Measurements from ENCODE around the gene NNAT.
A peak's percentile ranks its signal among the peaks of the same experiment; 100 is the strongest.
"Not testable (repeated sequence)": the region's sequence is repeated elsewhere in the genome, so short reads cannot be mapped to it uniquely, and the experiment has no call there.

The NNAT gene, protein sequence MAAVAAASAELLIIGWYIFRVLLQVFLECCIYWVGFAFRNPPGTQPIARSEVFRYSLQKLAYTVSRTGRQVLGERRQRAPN

DNA sequence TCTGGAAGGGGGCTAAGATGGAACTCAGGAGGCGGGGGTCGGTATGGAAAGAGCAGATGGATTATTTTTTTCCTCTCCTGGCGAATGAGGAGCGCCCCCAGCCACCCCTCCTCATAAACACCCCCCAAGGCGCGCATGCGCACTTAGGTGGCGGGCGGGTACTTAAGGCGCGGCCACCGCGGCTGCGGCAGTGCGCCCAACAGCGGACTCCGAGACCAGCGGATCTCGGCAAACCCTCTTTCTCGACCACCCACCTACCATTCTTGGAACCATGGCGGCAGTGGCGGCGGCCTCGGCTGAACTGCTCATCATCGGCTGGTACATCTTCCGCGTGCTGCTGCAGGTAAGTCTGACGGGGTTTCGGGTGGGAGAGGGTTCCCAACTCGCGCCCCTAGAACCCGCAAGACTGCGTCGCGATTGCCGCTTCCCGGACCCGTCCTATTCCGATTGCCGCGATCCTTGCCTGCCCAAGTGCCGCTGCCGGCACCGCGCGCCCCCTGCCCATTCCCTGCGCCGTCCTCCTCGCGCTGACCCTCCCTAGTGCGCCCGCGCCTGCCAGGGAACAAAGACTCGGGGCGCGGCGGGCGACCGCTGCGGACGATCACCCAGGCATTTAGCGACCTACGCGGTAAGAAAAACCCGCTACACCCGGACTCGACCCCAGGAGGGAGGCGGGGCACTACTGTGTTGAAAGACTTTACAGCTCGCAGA, at the start of gene NNAT:
TSS of gene NNAT (plus strand) at position 190 of the 711 bp plus-strand sequence. CDS start at position 272, 82 bp downstream.
- DNase-seq, result no peak

DNA sequence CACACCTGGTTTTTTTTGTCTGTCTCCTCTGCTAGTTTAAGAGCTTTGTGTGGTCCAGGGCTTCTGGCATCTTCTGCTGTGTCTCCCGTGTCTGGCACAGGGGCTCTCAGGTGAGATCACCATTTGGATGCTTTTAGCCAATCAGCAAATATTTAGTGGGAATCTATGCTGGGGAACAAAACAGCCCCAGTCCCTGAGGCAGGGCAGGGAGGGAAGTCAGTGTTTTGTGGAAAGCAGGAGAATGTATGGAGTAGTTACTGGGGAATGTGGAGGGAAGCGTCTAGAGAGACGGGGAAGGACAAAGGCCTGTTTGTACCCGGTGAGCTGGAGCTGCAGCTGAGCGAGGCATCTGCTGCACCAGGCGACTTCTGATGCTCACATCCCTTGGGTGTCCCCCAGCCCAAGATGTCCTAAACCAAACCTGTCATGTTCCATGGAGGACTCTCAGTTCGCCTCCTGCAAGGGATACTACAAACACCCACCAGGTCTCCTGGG, 49.3 kb upstream of the NNAT start:
- no peak for DNase-seq

DNA sequence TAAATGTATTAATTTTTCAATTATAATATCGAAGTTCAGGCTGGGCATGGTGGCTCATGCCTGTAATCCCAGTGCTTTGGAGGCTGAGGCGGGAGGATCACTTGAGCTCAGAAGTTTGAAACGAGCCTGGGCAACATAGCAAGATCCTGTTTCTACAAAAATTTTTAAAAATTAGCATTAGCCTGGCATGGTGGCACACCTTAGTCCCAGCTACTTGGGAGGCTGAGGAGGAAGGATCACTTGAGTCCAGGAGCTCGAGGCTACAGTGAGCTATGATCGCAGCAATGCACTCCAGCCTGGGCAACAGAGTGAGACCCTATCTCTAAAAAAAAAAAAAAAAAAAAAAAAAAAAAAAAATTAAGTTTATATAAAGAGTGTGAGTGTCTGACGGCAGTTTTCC, 48.6 kb upstream of the NNAT start:
- not testable (repeated sequence) for DNase-seq

DNA sequence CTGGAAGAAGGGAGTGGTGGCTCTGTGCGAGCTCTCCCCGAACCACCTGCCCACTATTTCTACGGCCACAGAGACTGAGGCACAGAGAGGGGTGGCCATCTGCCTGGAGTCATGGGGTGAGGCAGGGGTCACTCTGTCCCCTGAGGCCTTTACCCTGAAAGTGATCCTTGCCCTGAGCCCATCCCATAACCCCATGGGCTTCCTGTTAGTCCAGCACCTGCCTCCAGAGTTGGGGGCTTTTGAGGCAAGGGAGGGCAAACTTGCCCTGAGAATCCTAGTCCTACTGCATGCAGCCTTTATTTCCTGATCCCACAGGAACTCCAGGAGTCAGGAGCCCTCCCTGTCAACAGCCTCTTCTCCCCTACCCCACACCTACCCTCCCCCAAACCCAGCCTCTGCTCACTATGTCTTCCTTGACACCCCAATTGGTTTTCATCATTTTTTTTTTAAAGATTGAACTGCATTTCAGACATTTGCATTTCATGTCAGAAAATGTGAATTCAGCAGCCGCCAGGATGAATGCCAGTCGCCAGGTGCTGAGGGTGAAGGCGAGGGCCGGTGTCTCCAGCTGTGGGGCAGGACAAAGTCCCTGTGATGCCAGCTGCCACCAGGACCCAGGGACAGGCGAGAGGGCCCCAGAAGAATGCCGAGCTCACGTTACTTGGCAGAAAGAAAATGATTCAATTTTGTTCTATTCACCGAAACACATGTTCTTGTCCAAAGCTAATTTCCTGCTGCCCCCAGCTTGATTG, 47.6 kb upstream of the NNAT start:
- DNase-seq, result no peak

DNA sequence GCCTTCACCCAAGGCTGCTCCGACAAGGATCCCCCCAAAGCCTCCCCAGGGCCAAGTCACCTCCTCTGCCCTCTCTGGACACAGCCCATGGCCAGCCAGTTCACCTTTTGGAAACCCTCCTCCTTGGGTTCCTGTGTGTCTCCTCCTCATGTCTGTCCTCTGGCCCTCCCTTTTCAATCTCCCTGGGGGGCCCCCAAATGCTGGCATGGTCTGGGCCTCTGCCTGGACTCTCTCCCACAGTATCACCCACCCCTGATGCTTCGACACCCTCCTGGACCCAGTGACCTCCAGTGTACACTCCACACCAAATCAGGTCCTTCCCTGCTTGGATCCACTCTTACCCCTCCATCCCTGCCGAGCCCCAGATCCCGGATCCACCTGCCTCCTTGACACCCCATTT, 46.7 kb upstream of the NNAT start:
- DNase-seq, result no peak

DNA sequence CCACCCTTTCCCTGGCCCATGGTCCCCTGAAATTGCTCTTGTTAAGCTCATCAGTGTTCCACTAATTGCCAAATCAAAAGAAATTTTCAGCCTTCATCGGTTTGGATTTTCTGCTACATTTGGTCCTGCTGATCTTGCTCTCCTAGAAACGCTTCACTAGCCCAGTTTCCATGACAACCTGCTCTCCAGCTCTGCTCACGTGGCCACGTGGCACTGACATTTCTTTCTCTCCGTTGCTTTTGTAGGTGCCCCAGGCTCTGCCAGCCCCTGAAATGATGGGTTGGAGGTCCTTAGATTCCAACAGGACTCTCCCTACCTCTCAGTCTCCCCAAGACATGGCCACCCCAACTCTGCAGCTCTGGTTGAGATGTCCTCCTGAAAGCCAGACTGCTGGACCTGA, 45.8 kb upstream of the NNAT start:
- DNase-seq, result no peak

DNA sequence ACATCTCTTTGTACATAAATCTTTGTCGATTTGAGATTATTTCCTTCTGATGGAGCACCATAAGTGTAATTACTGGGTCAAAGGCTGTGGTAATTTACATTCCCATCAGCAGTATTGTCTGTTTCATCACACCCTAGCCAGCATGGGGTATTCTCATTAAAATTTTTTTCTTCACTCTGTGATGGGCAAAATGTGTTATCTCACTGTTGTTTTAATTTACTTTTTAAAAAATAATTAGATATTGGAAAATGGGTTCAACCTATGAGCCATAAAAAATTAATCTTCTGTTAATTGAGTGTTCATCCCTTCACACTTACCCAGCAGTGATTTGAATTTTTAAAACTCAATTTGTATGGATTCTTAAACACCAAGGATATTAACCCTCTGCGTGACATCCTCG, 44.0 kb upstream of the NNAT start:
- no peak for DNase-seq

DNA sequence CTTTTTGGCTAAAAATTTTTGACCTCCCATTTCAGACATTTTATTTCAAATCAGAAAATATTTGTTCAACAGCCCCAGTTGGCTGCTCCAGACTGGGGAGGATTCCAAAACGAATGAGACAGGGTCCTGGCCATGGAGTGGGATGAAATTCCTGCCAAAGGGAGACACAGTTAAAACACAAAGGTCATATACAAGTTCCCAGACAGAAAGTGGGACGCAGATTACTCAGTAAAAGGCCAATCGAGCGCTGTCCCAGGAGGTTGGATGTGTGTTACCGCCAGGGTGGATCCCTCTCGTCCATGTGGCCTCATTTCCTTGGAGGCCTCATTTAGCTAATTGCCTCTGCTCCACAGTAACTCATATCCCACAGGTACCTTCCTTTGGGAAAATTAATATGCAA, 41.8 kb upstream of the NNAT start:
- DNase-seq, result no peak

DNA sequence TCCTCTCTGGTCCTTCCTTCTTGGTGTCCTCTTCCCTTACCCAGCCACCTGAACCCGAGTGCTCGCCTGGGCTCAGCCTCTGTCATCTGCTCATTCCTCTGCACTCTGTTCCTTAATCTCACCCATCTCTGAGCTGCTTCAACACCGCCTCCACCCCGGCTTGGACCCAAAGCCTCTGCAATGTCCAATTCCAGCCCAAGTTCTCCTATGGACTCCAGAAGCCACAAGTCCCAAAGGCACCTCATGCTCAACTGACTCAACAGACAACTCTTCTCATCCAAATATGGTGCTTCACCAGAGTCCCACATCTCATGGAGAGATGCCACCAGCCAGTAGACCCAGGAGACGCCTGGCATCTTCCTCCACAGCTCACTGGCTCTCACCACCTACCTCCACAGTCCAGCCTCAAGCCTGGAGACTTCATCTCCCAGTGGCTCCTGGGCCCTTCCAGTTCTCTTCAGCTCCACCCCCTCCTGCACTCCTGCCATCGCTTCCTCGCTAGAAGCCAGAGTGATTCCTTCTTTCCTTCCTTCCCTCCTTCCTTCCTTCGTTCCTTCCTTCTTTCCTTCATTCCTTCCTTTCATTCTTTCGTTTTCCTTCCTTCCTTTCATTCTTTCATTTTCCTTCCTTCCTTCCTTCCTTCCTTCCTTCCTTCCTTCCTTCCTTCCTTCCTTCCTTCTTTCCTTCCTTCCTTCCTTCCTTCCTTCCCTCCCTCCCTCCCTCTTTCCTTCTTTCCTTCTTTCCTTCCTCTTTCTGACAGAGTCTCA, 40.9 kb upstream of the NNAT start:
- no peak for DNase-seq

DNA sequence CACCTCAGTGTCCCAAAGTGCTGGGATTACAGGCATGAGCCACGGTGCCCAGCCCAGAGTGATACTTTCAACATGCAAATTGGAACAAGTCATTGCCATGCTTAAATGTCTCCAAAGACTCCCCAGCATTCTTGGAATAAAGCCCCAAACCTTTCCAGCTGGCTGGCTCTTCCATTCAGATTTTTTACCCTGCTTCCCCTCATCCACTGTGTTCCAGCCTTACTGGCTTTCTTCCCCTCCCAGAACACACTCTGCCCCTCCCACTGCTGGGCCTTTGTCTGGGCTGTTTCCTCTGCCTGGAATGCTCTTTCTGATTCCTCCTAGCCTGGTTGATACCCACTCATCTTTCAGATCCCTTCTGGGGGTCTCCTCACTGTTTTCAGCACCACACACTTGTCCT, 40.1 kb upstream of the NNAT start:
- no peak for DNase-seq

DNA sequence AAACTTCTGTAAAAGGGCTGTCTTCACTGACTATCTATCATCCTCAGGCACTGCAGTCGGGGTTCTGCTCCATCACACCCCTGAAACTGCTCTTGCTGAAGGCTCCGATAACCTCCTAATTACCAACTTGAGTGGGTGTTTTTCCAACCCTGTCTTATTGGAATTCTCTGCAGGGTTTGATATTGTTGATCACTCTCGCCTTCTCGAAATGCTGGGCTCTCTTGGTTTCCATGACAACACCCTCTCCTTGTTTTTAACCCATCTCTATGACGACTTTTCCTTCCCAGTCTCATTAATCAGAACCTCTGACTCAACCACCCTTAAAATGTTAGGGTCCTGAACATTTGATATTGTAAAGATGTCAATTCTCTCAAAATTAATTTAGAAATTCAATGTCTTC, 39.4 kb upstream of the NNAT start:
- DNase-seq, result no peak

DNA sequence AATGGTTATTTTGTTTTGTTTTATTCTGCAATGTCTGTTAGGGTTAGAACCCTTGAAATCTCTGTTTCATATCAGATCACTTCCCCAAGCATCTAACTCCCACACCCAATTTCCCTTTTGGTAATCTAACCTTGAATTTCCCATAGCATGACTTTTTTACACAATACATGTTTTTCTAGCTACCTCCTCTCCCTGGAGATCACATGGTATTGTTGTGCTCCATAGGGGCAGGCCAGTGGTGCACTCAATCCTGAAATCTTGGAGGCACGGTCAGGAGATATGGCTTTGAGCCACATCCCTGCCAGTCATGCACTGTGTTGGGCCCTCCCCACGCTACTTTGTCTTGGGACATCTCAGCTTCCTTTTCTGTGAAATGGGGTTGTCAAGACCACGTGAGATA, 36.7 kb upstream of the NNAT start:
- no peak for DNase-seq

DNA sequence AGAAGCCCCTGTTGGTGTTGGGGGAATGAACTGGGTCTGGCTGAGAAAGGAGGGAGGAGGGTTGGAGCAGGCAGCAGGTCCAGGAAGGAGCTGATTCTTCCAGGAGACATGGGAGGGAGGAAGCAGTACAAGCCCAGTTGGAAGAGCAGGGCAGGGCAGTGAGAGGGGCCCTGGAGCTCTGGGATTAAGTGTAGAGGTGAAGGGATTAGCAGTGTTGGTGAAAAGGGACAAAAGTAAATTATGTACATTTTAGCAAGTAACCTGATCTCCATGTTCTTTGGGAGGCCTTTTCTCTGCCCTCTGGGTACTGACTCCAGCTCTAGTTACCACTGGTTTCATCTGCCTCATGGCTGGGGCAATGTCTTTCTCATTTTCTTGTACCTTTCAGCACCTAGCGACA, 34.8 kb upstream of the NNAT start:
- DNase-seq, result not testable (repeated sequence)

DNA sequence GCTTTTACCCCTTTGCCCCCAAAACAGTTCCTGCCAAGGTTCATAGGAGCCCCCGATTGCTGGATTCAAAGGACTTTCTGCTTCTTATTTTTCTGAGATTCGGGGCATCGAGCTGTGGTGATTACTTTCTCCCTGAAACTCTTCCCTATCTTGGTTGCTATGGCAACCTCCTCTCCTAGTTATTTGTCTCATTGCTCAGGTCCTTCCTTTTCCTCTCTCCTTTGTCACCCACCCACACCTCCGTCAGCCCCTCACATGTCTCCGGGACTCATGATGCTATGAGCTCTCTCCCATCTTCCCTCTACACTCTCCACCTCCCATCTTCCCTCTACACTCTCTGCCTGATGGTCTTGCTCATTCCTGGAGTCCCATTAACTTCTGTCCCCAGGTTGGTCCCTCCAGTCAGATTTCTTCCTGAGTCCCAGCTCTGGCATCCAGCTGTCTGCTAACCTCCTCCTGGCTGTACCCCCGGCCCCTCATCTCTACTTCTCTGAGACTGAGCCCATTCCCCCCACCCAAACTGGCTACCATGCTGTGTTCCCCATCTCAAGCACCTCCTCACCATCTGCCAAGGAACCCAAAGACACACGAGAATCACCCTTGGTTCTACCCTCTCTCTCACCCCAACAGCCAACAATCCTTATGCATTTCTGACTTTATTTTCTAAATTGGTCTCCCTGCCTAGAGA, 30.2 kb upstream of the NNAT start:
- no peak for DNase-seq

DNA sequence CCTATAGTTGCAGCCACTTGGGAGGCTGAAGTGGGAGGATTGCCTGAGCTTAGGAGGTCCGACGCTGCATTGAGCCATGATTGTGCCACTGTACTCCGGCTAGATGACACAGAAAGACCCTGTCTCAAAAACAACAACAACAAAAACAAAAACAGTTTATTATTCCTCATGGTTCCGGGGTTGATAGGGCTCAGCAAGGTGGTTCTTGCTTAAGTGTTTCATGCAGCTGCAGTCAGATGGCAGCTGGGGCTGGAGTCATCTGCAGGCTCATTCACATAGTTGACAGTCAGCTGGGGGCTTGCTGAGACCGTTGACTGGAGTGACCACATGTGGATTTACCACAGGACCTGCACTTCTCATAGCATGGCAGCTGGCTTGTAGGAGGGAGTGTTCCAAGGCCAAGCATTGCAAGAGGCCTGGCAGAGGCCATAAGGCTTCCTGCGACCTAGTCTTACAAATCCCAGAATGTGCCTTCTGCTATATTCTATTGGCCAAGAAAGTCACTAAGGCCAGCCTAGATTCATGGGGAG, 28.9 kb upstream of the NNAT start:
- DNase-seq, result no peak

DNA sequence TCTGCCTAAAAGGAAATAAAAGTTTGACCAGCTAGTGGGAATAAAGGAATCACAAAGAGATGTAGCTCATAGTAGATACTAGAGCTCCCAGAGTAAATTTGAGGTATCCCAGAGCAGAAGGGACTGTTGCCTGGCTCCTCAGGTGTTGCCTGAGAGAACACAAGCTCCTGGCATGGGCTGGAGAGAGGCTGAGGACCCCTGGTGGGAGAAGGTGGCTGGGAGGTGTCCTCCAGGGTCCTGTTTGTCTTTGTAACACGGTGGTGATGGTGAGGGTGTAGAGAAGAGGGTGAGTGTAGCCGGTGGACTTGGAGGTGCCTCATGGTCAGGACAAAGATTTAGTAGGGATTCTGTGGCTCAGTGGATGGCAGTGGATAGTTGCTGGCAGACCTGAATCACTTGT, 28.1 kb upstream of the NNAT start:
- no peak for DNase-seq

DNA sequence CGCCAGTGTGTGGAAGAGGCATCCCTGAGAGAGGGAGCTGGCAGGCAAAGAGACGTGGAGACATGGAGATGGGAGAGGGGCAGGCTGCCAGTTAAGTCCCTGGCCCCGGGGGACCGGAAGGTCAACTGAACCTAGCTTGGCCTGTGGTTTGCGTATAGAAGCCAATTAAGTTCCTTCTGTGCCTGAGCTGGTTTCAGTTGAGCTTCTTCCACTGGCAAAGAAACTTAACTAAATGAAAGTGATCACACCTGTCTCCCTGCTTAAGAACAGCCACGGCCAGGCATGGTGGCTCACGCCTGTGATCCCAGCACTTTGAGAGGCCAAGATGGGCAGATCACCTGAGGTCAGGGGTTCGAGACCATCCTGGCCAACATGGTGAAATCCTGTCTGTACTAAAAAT, 26.7 kb upstream of the NNAT start:
- no peak for DNase-seq

DNA sequence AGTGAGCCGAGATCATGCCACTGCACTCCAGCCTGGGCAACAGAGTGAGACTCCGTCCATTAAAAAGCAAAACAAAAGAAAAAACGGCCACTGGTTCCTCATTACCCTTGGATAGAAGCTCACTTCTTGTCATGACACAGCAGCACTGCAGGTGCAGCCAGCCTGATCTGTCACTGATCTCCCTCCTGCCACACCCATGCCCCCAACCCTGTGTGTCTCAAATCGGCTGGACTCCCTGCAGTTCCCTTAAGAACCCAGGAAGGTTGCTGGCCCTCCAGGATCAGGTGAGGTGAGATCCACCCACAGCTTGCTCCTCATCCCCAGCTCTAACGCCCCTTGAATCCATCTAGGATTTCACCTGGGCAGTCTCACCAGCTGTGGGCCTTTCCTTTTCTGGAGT, 26.3 kb upstream of the NNAT start:
- no peak for DNase-seq

DNA sequence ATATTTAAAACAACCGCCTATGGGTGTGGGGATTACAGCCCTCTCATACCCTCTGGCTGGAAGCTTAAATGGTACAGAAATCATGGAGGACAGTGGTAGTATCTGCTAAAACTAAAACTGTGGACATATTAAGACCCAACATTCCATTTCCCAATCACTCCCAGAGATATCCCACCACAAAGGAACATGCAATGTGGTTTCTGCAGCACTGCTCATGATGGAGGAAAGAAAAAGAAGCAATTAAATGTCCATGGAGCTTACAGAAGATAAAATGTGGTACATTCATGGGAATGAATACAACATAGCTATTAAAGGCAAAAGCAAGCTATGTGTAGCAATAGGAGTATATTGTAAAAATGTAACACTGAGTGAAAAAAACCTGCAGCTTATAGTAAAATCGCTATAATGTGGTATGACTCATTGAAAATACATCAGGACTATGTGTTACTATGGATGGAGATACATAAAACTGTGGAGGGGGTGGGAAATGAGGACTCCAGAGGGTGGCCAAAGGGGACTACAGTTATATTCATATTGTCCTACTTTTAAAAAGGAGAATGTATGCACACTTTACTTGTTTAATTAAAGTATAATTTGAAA, 22.9 kb upstream of the NNAT start:
- no peak for DNase-seq

DNA sequence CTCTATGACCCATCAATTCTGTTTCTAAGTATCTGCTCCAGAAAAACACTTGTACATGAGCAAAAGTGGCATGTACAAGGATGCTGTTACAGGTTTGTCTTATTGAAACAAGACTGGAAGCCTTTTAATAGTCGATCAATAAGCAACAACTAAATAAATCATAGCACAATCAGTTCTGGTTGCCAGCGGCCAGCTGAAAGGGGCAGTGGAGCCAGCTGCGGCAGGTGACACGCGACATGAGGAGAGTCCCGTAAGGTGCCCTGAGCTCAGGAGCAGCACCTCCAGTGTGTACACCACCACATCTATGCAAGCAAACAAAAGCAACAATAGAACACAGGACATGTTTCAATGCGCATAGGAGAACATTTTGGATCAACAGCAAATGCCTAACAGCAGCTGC, 20.7 kb upstream of the NNAT start:
- peak; percentile 75 for DNase-seq

DNA sequence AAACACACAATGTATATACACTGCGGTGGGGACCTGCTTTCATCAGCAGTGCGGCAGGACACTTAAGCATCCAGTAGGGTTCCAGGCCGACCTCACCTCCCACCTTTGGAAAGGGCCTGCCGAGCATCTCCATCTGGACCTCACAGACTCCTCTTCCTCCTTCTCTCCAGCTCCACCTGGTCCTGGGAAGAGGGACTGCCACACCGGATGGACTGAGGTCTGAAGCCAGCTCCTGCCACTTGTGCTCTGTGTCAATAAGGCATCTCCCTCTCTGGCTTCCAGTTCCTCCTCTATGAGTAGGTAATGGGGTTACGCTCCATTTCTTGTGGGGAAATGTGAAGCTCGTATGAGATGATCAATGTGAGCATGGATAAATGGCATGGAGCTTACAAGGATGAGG, 19.1 kb upstream of the NNAT start:
- peak; percentile 20 for DNase-seq

DNA sequence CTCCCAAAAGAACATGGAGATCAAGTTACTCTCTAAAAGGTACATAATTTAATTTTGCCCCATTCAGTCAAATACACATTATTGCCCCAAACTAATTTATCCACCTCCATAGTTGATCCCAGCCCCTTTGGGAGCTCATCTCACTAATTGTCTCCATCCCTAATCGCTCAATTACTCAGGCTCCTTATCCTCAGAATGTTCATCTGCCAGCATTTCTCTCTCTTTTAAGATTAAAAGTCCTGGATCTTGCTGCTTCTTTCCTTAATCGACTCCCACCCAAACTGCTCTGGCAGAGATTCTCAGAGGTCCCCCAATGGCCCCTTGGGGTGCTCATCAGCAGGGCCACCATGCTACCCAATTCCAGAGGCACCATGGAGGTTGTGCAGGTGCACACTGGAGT, 18.4 kb upstream of the NNAT start:
- DNase-seq, result no peak
